ENCODE results near the gene SH2D3A.

DNA sequence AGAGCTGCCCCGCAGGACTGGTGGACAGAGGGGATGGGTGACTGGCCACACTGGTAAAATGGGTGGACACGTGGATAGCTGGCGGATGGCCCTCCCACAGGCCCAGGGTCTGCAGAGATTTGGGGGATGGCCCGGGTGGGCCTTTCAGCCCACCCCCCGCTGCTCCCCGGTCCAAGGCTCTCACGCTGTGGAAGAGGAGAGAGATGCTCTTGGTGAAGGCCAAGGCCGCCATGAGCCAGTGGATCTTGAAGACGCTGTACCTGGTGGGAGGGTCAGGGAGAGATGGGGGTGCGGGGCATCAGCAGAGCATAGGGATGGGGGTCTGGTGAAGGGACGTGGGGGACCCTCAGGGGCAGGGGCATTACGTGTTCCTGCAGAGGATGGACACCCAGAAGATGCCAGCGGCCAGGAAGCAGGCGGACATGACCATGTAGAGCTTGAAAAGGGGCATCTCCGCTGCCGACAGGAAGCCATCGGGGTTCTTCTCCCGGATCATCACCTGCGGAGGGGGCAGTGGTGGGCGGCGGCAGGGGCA, 34.4 kb downstream of the SH2D3A start:
- TF ChIP-seq, protein P1, sequence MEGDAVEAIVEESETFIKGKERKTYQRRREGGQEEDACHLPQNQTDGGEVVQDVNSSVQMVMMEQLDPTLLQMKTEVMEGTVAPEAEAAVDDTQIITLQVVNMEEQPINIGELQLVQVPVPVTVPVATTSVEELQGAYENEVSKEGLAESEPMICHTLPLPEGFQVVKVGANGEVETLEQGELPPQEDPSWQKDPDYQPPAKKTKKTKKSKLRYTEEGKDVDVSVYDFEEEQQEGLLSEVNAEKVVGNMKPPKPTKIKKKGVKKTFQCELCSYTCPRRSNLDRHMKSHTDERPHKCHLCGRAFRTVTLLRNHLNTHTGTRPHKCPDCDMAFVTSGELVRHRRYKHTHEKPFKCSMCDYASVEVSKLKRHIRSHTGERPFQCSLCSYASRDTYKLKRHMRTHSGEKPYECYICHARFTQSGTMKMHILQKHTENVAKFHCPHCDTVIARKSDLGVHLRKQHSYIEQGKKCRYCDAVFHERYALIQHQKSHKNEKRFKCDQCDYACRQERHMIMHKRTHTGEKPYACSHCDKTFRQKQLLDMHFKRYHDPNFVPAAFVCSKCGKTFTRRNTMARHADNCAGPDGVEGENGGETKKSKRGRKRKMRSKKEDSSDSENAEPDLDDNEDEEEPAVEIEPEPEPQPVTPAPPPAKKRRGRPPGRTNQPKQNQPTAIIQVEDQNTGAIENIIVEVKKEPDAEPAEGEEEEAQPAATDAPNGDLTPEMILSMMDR (IDR thresholded peaks at IDR 0.05): no peak
- TF ChIP-seq EP300 (IDR thresholded peaks at IDR 0.05) (no peak), POLR2A (IDR thresholded peaks at IDR 0.05) (no peak)

All from ovary (tissue), 3 donors.